Upper lobe of right lung (tissue), 1 donor: ENCODE measurements around the gene ZNF277. TPM values are rescaled to one million over a fixed set of nuclear protein-coding genes. Genes with fewer than 3 reads are reported as not detected.
A peak's percentile ranks its signal among the peaks of the same experiment; 100 is the strongest.

Experiments
- ATAC-seq: fragments of 200-7000 bp; cut with Tn5 transposase; one replicate; pipeline ENCODE4 v1.9.1; 2020; ENCODE audit warnings: mild to moderate bottlenecking, moderate library complexity
- DNase-seq: peaks from one replicate; pipeline ENCODE4 v3.0.0-alpha.2; 2020
- H3K27ac ChIP-seq: fragments of 200-600 bp; one replicate; pipeline ENCODE4 v1.8.0; 2022
- H3K27me3 ChIP-seq: fragments of 200-600 bp; one replicate; pipeline ENCODE4 v1.8.0; 2022; ENCODE audit warnings: mild to moderate bottlenecking
- H3K36me3 ChIP-seq: fragments of 200-600 bp; one replicate; pipeline ENCODE4 v1.8.0; 2022
- H3K4me1 ChIP-seq: fragments of 200-600 bp; one replicate; pipeline ENCODE4 v1.8.0; 2022
- H3K4me3 ChIP-seq: fragments of 200-600 bp; one replicate; pipeline ENCODE4 v1.8.0; 2022; ENCODE audit warnings: mild to moderate bottlenecking
- H3K9me3 ChIP-seq: fragments of 200-600 bp; one replicate; pipeline ENCODE4 v1.8.0; 2022
- CTCF ChIP-seq: fragments of 200-600 bp; IDR thresholded peaks from one replicate; pipeline ENCODE4 v1.8.0; 2022; ENCODE audit warnings: antibody characterized with exemption
- intact Hi-C: fragments of 100-400 bp; cut with DNase I; formaldehyde crosslinking; loops from one replicate; pipeline ENCODE4 v1.11.0; 2022
- total RNA-seq: library from RNA; stranded (reverse); fragmentation: NEBNext Ultra II Directional; extraction: Animal tissue kit (Norgen Biotek cat#: 25700); gene quantifications from one replicate; pipeline ENCODE4 v1.2.1, GENCODE V29; 2021
- donor health status: DM: no; HTN: yes; CAD: no; lungs with severe emphysema.

Gene ZNF277
- total RNA-seq, 1 donor from 2014 or later = 31.0 TPM

GRCh38 chr7:112204499-112205342, 1.8 kb upstream of the ZNF277 start:
- ATAC-seq = no peak
- Histone ChIP-seq H3K36me3 (no peaks in the 10 kb centered on the region), H3K9me3 (no peaks in the 10 kb centered on the region), H3K27me3 (no peaks in the 10 kb centered on the region), H3K4me1 (peaks cover 12% of the 10 kb centered on the region), H3K4me3 (peak overlapping the region; percentile 90), H3K27ac (peak overlapping the region; percentile 86)
- no peak for DNase-seq
- intact Hi-C loops = no loop called here
- no peak for TF ChIP-seq CTCF

GRCh38 chr7:112205343-112206237, 905 bp upstream of the ZNF277 start:
- intact Hi-C loops = no loop called here
- peak; percentile 84 for DNase-seq
- Histone ChIP-seq H3K27me3 (no peaks in the 10 kb centered on the region), H3K36me3 (no peaks in the 10 kb centered on the region), H3K27ac (peak overlapping the region; percentile 86), H3K4me3 (peak overlapping the region; percentile 90), H3K4me1 (peaks cover 13% of the 10 kb centered on the region), H3K9me3 (no peaks in the 10 kb centered on the region)
- no peak for TF ChIP-seq CTCF
- ATAC-seq = peak; percentile 53

- ATAC-seq (no peak), DNase-seq (no peak)
- peak overlapping the region; percentile 88 for H3K27ac ChIP-seq
- H3K4me1 ChIP-seq = peaks cover 24% of the 10 kb centered on the region
- no peaks in the 10 kb centered on the region for H3K9me3 ChIP-seq
- TF ChIP-seq CTCF = no peak
- H3K4me3 ChIP-seq = peak overlapping the region; percentile 90
- intact Hi-C loops = no loop called here
- no peaks in the 10 kb centered on the region for H3K36me3 ChIP-seq
- no peaks in the 10 kb centered on the region for H3K27me3 ChIP-seq
Observed at GRCh38 chr7:112206991-112207592, 597 bp downstream of the ZNF277 start.

GRCh38 chr7:112207765-112208164, 1.3 kb downstream of the ZNF277 start:
- TF ChIP-seq CTCF = no peak
- DNase-seq (no peak), ATAC-seq (no peak)
- Histone ChIP-seq H3K9me3 (no peaks in the 10 kb centered on the region), H3K4me1 (peaks cover 28% of the 10 kb centered on the region), H3K36me3 (no peaks in the 10 kb centered on the region), H3K27ac (peak overlapping the region; percentile 88), H3K27me3 (no peaks in the 10 kb centered on the region), H3K4me3 (peak overlapping the region; percentile 90)
- intact Hi-C loops = no loop called here

- H3K36me3 ChIP-seq = no peaks in the 10 kb centered on the region
- intact Hi-C loops = no loop called here
- no peak for TF ChIP-seq CTCF
- peak; percentile 56 for ATAC-seq
- no peak overlapping the region for H3K4me3 ChIP-seq
- peak overlapping the region; percentile 33 for H3K27ac ChIP-seq
- H3K4me1 ChIP-seq = peaks cover 25% of the 10 kb centered on the region
- no peaks in the 10 kb centered on the region for H3K27me3 ChIP-seq
- H3K9me3 ChIP-seq = no peaks in the 10 kb centered on the region
- DNase-seq = no peak
Observed at GRCh38 chr7:112211348-112211907, 4.9 kb downstream of the ZNF277 start.
